ENCODE data around the gene INPP1.

INPP1 gene

GRCh38 chr2:190412966-190413365 lies 69.6 kb downstream of the INPP1 start:
- DNase-seq = no peak

DNA sequence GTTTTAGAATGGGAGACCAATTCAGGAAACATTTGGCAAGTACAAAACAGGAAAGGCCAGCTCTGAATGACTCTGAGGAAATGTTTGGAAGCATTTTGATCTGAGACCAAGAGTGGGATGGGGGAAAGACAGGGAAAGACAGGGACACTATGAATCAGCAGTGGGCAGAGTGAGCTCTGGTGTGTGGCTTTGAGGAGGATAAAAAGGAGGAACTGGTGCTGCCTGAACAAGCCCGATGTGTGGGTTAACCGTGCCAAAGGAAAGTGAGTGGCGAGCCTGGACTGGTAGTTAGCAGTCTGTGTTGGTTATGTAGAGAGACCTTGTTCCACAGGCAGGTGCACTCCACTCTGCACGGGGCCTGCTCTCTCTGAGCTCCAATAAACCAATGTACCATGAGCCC lies 70.0 kb downstream of the INPP1 start:
- peak; percentile 33 for DNase-seq

- DNase-seq = no peak
Measured at GRCh38 chr2:190415251-190415650, 71.9 kb downstream of the INPP1 start.

DNA sequence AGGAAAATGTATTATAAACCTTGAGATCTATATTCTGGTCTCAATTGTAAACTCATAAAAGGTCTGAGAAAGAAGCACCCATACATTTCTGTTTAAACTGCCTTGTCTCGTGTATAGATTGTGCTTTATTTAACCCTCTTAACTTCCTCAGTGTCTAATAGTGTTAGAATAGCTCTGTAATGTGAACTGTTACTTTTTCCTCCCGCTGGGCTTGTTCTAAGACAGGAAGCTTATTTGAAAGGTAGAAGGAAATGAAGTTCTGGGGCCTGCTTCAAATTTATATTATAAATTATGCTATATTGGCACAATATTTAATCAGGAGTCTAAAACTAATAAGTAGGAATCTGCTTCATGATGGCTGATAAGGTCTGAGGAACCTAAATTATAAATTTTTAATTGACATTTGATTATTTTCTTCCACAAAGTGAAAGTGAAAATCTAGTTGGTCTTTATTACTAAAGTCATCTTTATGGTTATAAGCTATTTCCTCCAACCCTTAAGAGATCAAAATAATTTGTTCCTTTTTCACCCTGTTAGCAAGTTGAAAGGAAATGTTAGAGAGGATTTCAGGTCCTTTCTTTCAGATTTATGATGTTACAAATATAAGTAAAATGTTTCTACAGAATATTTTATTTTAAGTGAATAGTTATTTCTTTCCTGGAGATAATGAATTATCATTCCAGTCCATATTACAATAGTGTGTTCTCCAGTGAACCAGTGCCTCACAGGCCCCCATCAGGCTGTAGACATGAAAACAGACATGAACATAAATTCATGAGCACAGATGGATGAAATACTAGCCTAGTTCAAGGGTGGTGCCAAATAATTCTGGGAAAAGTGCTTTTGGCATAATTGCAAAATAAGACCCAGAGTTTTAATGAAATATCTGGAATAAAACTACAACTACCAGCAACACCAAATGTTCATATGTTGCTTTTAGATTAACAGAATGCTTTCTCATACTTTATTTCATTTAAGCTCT lies 72.7 kb downstream of the INPP1 start:
- peak; percentile 88 for DNase-seq

DNA sequence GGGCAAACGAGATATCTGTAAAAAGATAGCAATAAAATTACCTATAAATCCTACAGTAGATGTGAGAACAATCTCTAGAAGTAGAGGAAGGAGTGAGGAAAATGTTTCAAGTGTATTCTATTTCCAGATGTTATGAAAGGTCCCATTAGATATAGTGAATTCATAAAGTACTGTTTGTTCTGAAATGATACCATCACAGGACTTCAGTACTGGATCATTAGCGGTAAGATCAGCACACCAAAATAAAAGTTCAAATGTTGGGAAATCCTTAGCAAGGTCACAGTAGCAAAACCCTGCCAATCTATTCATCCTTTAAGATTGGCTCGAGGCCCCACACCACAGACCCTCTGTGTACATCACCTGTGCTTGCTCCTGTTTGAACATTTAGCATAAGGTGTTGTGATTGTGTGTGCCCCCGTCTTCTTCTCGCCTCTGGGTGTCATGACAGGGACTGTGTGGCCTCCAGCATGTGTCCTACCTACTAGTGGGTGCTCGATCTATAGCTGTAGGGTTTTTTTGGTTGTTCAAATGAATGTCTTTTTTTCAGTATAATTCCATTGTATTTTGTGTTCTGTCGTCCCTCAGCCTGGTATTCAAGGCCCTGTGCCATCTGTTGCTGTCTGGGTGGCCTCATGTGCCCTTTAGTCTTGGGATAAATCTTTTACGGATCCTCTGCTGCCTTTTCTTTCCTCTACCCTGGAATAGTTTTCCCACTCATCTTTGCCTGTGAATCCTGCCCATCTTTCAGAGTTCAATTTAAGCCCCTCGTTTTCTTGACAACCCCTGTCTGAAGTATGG lies 73.9 kb downstream of the INPP1 start:
- no peak for DNase-seq

GRCh38 chr2:190418727-190419126 lies 75.3 kb downstream of the INPP1 start:
- no peak for DNase-seq

- no peak for DNase-seq
Measured at GRCh38 chr2:190420801-190421200, 77.4 kb downstream of the INPP1 start.
